Activated CD4-positive, alpha-beta T cell treated with anti-CD3 and anti-CD28 coated beads for 24 hours (primary cell): ENCODE data around the gene JPH4.

ENCODE experiments used
- DNase-seq, 2 donors: peaks; one replicate each; pipeline ENCODE4 v3.0.0-alpha.2; 2020; ENCODE audit warnings: low read depth in 2 of 2

Gene JPH4

GRCh38 chr14:23563473-23564180 is 15.0 kb downstream of the JPH4 start:
- no peak for DNase-seq

- peak; percentile 38 to 49 for DNase-seq
Observed at GRCh38 chr14:23562822-23563472, 15.6 kb downstream of the JPH4 start.

GRCh38 chr14:23561873-23562821 is 16.4 kb downstream of the JPH4 start:
- no peak for DNase-seq

DNA sequence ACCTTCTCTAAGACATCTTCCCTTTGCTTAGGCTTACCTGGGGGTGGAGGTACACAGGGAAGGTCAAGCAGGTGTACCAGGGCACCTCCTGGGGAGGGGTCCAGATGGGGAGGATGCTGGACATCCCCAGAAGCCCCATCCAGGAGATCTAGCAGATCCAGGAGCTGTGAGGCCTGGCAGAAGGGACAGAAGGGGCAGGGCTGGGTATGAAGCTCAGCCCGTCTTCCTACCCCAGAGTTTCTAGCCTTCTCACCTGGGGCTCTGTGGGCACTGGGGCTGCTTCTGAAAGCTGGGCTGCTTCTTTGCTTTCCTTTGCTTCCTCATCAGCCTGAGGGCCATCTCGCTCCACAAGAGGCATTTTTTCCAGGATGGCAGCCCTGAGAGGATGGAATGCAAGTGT is 17.3 kb downstream of the JPH4 start:
- no peak for DNase-seq

- no peak for DNase-seq
Observed at GRCh38 chr14:23559926-23560520, 18.6 kb downstream of the JPH4 start.

DNA sequence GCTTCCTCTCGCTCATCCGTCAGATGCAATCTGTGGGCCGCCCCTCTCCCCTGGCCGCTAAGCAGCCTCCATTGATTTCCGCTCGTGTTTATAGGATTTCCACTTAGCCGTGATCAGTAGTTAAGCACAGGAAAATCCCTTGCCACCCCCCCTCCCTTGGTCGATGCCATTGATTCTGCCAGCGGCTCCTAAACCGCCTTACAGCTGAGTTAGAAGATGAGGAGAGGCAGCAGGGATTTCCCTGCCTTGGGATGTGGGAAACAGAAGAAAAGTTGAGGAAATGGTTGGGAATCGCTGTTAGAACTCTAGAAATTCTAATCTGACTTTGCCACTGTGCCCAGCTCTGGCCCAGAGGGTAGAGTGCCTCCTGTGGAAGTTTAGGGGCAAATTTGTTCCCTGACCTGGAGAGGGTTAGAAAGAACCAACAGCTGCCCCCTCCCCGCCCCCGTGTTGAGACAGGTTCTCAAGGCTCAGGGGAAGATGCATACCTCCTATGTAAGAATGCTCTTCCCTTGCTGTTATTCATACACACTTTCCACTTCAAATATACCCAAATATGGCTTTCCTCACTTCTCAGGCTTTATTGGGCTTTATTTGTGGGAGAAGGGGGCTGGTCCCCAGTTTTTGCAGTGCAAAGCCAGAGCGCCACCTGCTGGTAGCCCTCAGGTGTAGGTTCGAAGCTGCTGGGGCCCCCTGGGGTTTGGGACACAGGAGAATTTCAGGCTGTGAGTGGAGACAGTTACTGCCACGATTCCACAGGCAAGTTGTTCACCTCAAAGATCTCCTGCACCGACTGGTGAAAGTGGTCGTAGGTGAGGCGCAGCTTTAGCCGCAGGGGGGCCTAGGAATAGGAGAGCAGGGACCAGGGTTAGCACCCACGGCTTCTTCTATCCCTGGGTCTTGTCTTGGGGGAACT is 19.3 kb downstream of the JPH4 start:
- peak; percentile 61 to 63 for DNase-seq

GRCh38 chr14:23558346-23559009 is 20.1 kb downstream of the JPH4 start:
- no peak for DNase-seq

GRCh38 chr14:23557946-23558345 is 20.6 kb downstream of the JPH4 start:
- no peak for DNase-seq

- DNase-seq = no peak
Observed at GRCh38 chr14:23557521-23557920, 21.1 kb downstream of the JPH4 start.

GRCh38 chr14:23556700-23557440 is 21.7 kb downstream of the JPH4 start:
- no peak for DNase-seq

DNA sequence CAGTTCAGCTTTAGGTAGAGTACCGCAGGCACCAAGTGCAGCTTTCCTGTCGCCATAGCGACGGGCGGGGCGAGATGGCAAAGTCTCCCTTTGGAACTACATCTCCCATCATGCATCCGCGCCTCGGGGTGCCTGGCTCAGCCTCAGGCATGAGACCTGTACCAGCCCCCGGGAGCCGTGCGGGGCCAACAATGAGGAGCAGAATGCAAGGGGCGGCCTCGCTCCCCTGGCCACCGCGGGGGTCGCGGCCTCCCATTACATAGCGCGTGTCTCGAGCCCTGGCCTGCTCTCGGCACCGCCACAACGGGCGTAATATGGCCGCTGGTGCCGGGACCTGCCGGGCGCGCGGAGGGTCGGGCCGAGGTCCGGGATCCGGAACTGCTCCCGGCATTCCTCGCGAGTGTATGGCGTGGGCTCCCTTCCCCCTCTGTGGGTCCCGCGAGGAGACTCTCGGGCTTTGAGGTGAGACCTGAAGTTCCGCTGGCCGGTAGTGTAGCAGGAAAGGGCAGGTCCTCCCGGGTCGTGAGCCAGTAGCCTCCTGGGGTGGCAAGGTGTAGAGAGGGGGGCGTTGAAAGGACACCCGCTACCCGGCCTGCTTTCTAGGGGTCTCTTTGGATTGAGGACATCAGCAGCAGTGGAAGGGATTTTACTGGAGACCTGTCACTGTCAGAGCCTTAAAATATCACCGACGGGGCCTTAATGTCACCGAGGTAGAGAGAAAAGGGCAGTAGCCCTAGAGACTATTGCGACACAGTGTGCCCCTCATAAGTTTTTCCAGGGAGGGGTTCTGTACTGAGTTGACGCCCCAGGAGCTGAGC is 22.5 kb downstream of the JPH4 start, which contains the start of gene THTPA:
Gene THTPA (plus strand): TSS at position 390 of the 818 bp plus-strand sequence. CDS start 487 bp downstream, outside the sequence.
- peak; percentile 78 to 88 for DNase-seq

- no peak for DNase-seq
Observed at GRCh38 chr14:23555533-23555881, 23.1 kb downstream of the JPH4 start.

- DNase-seq = peak; percentile 67 to 74
Observed at GRCh38 chr14:23551266-23552028, 27.1 kb downstream of the JPH4 start, which contains the start of gene ZFHX2. ZFHX2 (minus strand) TSS chr14:23551765; CDS start chr14:23535325, 16,440 bp downstream.

- DNase-seq = no peak
Observed at GRCh38 chr14:23550812-23551265, 27.8 kb downstream of the JPH4 start.

GRCh38 chr14:23550131-23550811 is 28.3 kb downstream of the JPH4 start:
- DNase-seq = no peak

DNA sequence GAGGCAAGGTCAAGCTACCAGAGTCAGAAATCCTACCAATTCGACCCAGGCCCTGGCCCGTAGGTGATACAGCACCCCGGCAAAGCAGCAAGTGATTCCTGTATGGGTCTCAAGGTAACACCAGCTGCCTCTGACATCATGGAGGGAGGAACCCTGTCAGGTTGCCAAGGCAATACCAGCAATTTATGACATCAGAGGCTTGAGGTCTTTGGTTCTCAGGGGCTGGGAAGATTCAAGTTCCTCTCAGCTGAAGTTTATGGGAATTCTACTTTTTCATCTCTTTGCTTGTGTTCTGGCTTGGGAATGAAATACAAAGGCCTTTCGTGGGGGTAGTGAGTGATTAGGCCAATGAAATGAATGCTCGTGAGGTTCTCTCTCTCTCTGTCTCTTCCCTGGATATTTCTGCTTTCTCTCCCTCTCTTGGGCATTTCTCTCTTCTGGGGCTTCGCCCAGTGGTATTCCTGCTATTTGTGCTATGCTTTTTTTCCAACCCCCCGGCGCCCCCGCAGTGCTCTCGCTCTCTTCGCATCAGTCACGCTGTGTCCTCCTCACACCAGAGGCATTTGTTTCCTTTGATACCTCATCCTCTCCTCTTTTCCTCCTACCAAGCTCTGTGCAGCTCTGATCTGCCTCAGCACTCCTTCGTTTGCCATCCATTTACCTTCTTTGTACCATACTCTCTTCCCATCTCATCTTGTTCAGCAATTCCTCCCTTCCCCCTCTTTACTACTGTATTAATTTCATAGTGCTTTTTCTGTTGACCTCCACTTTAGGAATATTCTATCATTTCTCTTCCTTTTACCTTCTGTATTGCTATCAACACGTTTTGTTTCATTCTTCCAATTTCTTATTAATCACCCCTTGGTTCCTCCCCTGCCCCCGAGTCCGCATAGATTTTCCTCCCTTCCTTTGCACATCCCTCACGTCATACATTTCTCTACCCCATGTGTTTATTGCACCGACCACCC is 30.0 kb downstream of the JPH4 start:
- no peak for DNase-seq
